Neural cell (in vitro differentiated cells): ENCODE data around the gene PCDHA1. TPM values are rescaled to one million over a fixed set of nuclear protein-coding genes. Genes with fewer than 3 reads are reported as not detected.

Experiments
- H2AFZ ChIP-seq: fragments of 200-600, 300-800 bp; sonication (generic), shearing (Covaris generic); 2 replicates; pipeline ENCODE4 v1.6.0; 2014; ENCODE audit warnings: low read depth, mild to moderate bottlenecking, antibody characterized with exemption, low read length, moderate library complexity
- H3F3A ChIP-seq: fragments of 200-600 bp; shearing (Covaris generic); 2 replicates; pipeline ENCODE4 v1.6.1; 2016; ENCODE audit warnings: mild to moderate bottlenecking, moderate library complexity, mixed read lengths, antibody characterized with exemption, low read length; ENCODE audit not compliant: insufficient read depth, poor library complexity, severe bottlenecking
- H3K27ac ChIP-seq: fragments of 200-600, 300-800 bp; sonication (generic), shearing (Covaris generic); 2 replicates; pipeline ENCODE4 v1.5.1; 2014; ENCODE audit warnings: mild to moderate bottlenecking, low read length, moderate library complexity
- H3K27me3 ChIP-seq: fragments of 300-800, 200-600 bp; sonication (generic), shearing (Covaris generic); 2 replicates; pipeline ENCODE4 v1.6.0; 2014; ENCODE audit warnings: mild to moderate bottlenecking, low read depth, low read length, moderate library complexity; ENCODE audit not compliant: insufficient read depth
- H3K36me3 ChIP-seq: fragments of 300-800, 200-600 bp; sonication (generic), shearing (Covaris generic); 2 replicates; pipeline ENCODE4 v1.5.1; 2014; ENCODE audit warnings: mild to moderate bottlenecking, antibody characterized with exemption, low read length, moderate library complexity; ENCODE audit not compliant: insufficient read depth
- H3K4me2 ChIP-seq: fragments of 300-800, 200-600 bp; sonication (generic), shearing (Covaris generic); 2 replicates; pipeline ENCODE4 v1.6.0; 2014; ENCODE audit warnings: mild to moderate bottlenecking, low read length
- H3K4me3 ChIP-seq: fragments of 300-800, 200-600 bp; sonication (generic), shearing (Covaris generic); 2 replicates; pipeline ENCODE4 v1.5.1; 2014; ENCODE audit warnings: mild to moderate bottlenecking, low read length, moderate library complexity
- H3K79me2 ChIP-seq: fragments of 200-600 bp; shearing (Covaris generic); replicated peaks from 2 replicates; pipeline ENCODE4 v1.6.0; 2014; ENCODE audit warnings: mild to moderate bottlenecking, low read length, moderate library complexity; ENCODE audit not compliant: insufficient read depth
- H3K9ac ChIP-seq: fragments of 300-800, 200-600 bp; sonication (generic), shearing (Covaris generic); 2 replicates; pipeline ENCODE4 v1.6.1; 2016; ENCODE audit warnings: mild to moderate bottlenecking, low read length, mixed read lengths
- H3K9me2 ChIP-seq: fragments of 200-600 bp; shearing (Covaris generic); 2 replicates; pipeline ENCODE4 v1.6.1; 2016; ENCODE audit warnings: mild to moderate bottlenecking, low read length, mixed read lengths; ENCODE audit not compliant: insufficient read depth
- H3K9me3 ChIP-seq: fragments of 200-600, 300-800 bp; sonication (generic), shearing (Covaris generic); 2 replicates; pipeline ENCODE4 v1.6.1; 2016; ENCODE audit warnings: mild to moderate bottlenecking, mixed run types, low read length, moderate library complexity, mixed read lengths
- H4K20me1 ChIP-seq: fragments of 200-600 bp; shearing (Covaris generic); 2 replicates; pipeline ENCODE4 v1.6.1; 2016; ENCODE audit warnings: mild to moderate bottlenecking, mixed run types; ENCODE audit not compliant: insufficient read depth
- EP300 ChIP-seq: fragments of 450-650 bp; conservative IDR thresholded peaks from 2 replicates; pipeline ENCODE4 v1.6.1; 2014; ENCODE audit warnings: antibody characterized with exemption, mild to moderate bottlenecking, moderate library complexity; ENCODE audit not compliant: poor library complexity, severe bottlenecking
- EZH2 ChIP-seq: fragments of 200-600, 300-800 bp; shearing (Covaris generic), sonication (generic); IDR thresholded peaks from 2 replicates; pipeline ENCODE4 v1.6.1; 2014; ENCODE audit warnings: antibody characterized with exemption, low read length, borderline replicate concordance, mild to moderate bottlenecking; ENCODE audit not compliant: insufficient read depth, poor library complexity, severe bottlenecking
- MXI1 ChIP-seq: fragments of 450-650 bp; conservative IDR thresholded peaks from 2 replicates; pipeline ENCODE4 v1.6.1; 2014; ENCODE audit warnings: antibody characterized with exemption, mild to moderate bottlenecking; ENCODE audit not compliant: poor library complexity, severe bottlenecking
- POLR2AphosphoS5 ChIP-seq: IDR thresholded peaks from 2 replicates; pipeline ENCODE4 v1.6.1; 2012
- RAD21 ChIP-seq: fragments of 450-650 bp; conservative IDR thresholded peaks from 2 replicates; pipeline ENCODE4 v1.6.1; 2014; ENCODE audit warnings: antibody characterized with exemption, mild to moderate bottlenecking, moderate library complexity
- REST ChIP-seq: IDR thresholded peaks from 2 replicates; pipeline ENCODE4 v1.6.1; 2012; ENCODE audit warnings: borderline replicate concordance
- SMC3 ChIP-seq: fragments of 450-650 bp; conservative IDR thresholded peaks from 2 replicates; pipeline ENCODE4 v1.6.1; 2014; ENCODE audit warnings: antibody characterized with exemption, mild to moderate bottlenecking, moderate library complexity; ENCODE audit not compliant: poor library complexity
- TAF1 ChIP-seq: IDR thresholded peaks from 2 replicates; pipeline ENCODE4 v1.6.1; 2012; ENCODE audit warnings: low read depth
- polyA plus RNA-seq: library from polyadenylated mRNA; depleted of rRNA; stranded (reverse); fragments of >200 nt; gene quantifications from 2 replicates; pipeline ENCODE4 v1.2.3, GENCODE V29; 2014
- TF ChIP-seq, protein P1 (sequence below): fragments of 450-650 bp; IDR thresholded peaks from 2 replicates; pipeline ENCODE4 v1.5.1; 2014; ENCODE audit warnings: antibody characterized with exemption, mild to moderate bottlenecking, moderate library complexity; ENCODE audit not compliant: poor library complexity, severe bottlenecking

Gene PCDHA1
- polyA plus RNA-seq, 1 donor from 2014 or later = 0.28 TPM

DNA sequence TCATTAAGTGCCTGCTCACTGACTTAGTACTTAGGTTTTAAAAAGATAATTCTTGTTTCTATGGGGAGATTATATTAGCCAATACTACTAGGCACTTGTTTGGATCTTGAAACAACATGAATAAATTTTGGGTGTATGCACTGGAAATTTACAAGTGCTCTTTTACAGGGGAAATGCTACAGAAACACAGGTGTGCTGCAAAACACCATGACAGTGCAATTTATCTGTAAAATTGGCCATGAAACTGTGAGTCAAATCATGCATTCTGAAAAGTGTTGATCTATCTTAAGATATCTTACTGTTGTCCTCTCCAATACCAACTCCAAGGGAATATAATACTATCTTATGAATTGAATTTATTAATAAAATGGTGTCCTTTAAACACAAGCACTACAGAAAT lies 253.1 kb downstream of the PCDHA1 start:
- Histone ChIP-seq H3K4me3 (no peak overlapping the region), H3K36me3 (no peaks in the 10 kb centered on the region), H3K79me2 (no peaks in the 10 kb centered on the region), H3K4me2 (peak overlapping the region; percentile 71), H3K27me3 (no peaks in the 10 kb centered on the region), H3K9me2 (no peaks in the 10 kb centered on the region), H3K27ac (no peak overlapping the region), H3K9me3 (no peaks in the 10 kb centered on the region), H3F3A (no peaks in the 10 kb centered on the region), H3K9ac (no peak overlapping the region), H4K20me1 (no peaks in the 10 kb centered on the region), H2AFZ (no peak overlapping the region)
- TF ChIP-seq, protein P1, sequence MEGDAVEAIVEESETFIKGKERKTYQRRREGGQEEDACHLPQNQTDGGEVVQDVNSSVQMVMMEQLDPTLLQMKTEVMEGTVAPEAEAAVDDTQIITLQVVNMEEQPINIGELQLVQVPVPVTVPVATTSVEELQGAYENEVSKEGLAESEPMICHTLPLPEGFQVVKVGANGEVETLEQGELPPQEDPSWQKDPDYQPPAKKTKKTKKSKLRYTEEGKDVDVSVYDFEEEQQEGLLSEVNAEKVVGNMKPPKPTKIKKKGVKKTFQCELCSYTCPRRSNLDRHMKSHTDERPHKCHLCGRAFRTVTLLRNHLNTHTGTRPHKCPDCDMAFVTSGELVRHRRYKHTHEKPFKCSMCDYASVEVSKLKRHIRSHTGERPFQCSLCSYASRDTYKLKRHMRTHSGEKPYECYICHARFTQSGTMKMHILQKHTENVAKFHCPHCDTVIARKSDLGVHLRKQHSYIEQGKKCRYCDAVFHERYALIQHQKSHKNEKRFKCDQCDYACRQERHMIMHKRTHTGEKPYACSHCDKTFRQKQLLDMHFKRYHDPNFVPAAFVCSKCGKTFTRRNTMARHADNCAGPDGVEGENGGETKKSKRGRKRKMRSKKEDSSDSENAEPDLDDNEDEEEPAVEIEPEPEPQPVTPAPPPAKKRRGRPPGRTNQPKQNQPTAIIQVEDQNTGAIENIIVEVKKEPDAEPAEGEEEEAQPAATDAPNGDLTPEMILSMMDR = no peak
- no peak for TF ChIP-seq EZH2
- no peak for TF ChIP-seq REST
- no peak for TF ChIP-seq POLR2AphosphoS5
- no peak for TF ChIP-seq TAF1
- TF ChIP-seq RAD21 = no peak
- TF ChIP-seq MXI1 = no peak
- TF ChIP-seq SMC3 = no peak
- no peak for TF ChIP-seq EP300

DNA sequence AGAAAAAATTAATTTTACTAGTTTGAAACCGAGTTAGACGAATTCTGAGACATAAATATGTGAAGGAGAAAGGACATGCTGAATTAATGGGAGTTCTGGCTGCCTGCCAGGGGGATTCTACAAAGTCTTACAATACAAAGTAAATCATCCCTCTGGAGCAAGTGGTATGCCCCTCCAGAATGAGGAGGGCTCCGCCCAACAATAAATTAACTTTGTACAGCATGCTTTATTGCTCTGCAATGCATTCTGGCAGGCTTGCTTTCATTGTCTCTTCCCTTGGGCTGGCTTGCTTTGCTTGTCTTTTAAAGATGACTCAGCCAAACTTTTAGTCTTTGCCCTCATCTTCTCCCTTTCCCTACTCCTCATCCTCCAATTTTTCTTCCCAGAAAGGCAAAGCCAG lies 253.6 kb downstream of the PCDHA1 start:
- no peaks in the 10 kb centered on the region for H3K36me3 ChIP-seq
- no peak for TF ChIP-seq EZH2
- TF ChIP-seq EP300 = no peak
- TF ChIP-seq SMC3 = no peak
- no peak for TF ChIP-seq POLR2AphosphoS5
- TF ChIP-seq REST = no peak
- TF ChIP-seq RAD21 = no peak
- TF ChIP-seq, protein P1 = no peak
- no peak for TF ChIP-seq TAF1
- TF ChIP-seq MXI1 = no peak
- peak overlapping the region; percentile 99 for H3K27ac ChIP-seq
- H3K4me2 ChIP-seq = peak overlapping the region; percentile 71
- H2AFZ ChIP-seq = peak overlapping the region; percentile 83
- H3F3A ChIP-seq = no peaks in the 10 kb centered on the region
- no peaks in the 10 kb centered on the region for H3K27me3 ChIP-seq
- H3K4me3 ChIP-seq = peak overlapping the region; percentile 76
- peak overlapping the region; percentile 92 for H3K9ac ChIP-seq
- no peaks in the 10 kb centered on the region for H3K9me3 ChIP-seq
- H3K9me2 ChIP-seq = no peaks in the 10 kb centered on the region
- H4K20me1 ChIP-seq = no peaks in the 10 kb centered on the region
- H3K79me2 ChIP-seq = no peaks in the 10 kb centered on the region
